Embryonic facial prominence (tissue), 1 donor: ENCODE measurements around the gene SRPRB.

Experiments
- DNase-seq: peaks from one replicate; pipeline ENCODE4 v3.0.0-alpha.2; 2016; ENCODE audit errors: extremely low spot score

The SRPRB gene

DNA sequence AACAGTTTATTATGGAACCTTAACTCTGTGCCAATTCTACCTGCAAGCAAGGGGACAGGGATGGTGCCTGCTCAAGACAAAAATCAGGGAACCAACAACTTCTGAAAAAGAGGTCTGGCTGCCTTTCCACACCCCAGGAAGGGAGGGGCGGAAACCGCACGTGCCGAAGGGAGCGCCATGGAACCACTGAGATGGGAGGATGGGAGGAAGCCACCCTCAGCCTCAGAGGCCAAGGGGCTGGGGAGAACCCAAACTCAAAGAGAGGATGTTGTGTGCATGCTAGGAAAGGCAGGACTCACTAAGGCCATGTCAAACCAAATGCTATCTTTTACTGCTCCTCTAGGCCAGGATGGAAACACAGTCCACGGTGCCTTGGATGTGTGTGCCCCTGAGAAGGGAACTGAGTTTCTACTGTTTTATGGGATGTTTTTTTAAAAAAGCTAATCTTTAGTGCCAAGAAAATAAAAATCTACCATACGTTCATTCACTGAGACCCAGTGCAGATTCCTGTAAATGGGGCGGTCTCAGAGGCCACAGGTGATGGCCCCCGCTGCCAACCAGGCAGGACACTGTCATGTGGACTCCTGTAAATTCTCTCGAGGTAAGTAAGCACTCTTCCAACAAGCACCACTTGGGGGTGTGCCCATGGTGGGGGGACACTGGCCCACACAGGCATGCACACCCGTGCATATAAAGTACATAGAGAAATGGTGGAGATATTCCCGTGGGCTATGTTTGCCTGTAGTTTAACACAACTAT, 20.5 kb downstream of the SRPRB start:
- DNase-seq, result no peak

DNA sequence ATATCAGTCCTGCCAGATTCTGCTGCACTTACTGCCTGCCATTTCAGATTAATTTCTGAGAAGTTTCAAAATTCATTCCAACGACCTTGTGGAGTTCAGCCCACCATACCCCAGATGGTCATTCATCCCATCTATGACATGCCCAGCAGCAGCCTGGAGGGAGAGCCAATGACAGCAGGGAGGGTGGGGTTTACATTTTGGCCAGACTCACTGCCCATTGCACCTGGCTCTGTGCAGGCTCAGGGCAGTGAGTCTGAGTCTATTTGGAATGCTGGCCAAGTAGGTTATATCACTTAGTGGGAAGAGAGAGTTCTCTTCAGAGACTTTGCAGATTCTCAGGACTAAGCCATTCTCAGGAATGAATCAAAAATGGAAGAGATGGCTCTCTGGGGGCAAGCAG, 21.5 kb downstream of the SRPRB start:
- no peak for DNase-seq

DNA sequence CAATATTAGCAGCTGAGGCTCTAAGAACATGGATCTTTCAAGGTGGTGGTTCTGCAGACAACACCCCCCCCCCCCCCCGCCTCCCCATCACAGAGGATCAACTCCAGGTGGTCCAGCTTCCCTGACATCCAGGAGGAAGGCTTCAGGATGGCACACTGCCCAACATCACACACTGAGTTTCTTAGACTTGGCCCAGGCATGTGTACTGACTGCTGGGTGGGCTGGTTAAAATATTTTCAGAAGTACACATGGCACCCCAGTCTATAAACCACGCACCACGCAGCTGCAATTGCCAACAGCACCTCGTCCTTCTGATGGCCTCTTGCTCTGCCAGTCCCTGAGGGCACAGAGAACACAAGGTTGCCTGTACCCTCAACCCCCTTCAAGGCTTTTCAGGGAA, 22.1 kb downstream of the SRPRB start:
- no peak for DNase-seq

DNA sequence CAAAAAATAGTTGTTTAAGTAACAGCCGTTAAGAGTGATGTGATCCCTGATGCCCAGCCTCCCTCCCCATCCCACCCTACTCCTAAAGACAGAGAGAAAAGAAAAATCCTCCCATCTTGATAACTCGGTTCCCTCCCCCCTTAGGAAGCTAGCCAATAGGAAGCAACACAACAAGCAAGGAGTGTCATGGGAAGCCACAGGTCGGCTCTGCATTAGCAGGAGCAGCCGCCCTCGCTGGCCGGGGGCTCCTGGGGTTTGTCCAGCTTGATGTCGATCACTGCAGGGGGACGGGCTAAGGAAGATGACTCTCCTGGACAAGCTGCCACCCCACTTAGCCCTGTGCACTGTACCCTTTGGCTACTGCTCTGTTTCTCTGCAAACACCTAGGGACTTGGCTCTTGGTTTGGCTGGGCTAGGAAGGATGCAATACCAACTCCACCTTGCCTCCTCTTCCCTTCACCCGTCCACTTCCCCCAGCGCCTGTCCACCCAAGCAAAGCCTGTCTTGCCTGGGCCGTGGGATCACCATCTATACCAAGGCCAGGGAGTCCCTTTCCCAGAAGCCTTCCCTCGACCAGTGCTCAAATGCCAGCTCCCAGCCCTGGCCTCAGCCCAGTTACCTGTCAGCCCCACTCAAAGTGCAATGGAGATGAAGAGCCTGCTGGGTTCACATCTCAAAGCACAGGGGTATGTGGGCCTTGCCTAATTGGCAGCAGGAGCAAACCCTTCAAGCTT, 23.1 kb downstream of the SRPRB start:
- no peak for DNase-seq

DNA sequence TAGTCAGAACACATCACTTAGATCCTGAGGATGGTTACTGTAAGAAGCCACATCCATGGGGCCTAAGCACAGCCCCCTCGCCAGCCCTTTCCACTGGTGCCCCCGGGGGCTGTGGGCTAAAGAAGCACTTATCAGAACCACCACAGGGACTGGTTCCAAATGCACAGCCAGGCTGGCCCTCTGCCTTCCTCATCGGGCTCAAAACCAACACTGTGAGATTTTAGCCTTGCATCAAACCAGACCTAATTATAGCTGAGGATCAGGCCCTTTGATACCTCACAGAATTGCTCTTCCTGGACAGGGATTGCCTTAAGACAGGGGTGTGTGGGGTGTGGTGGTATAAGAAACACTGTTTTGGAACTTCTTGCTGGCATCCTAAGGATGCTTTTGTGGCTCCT, 23.7 kb downstream of the SRPRB start:
- DNase-seq, result no peak

DNA sequence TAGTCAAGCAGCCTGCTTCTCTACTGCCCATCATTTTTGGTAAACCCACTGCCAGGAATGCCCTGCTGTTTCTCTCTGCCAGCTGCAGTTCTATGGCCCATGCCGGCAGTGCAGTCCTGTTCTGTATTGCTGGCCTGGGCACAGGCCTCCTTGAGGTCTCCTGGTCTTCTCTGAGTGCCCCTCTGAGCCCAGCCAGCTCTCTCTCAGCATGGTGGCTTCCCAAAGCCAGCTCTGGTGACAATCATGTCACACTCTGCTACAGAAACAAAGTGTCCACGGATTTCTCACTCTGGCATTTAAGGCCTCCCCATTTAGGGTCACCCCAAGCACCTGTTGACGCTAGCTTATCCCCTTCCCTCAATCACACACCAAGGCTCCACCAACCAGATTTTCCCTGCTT, 24.5 kb downstream of the SRPRB start:
- no peak for DNase-seq

DNA sequence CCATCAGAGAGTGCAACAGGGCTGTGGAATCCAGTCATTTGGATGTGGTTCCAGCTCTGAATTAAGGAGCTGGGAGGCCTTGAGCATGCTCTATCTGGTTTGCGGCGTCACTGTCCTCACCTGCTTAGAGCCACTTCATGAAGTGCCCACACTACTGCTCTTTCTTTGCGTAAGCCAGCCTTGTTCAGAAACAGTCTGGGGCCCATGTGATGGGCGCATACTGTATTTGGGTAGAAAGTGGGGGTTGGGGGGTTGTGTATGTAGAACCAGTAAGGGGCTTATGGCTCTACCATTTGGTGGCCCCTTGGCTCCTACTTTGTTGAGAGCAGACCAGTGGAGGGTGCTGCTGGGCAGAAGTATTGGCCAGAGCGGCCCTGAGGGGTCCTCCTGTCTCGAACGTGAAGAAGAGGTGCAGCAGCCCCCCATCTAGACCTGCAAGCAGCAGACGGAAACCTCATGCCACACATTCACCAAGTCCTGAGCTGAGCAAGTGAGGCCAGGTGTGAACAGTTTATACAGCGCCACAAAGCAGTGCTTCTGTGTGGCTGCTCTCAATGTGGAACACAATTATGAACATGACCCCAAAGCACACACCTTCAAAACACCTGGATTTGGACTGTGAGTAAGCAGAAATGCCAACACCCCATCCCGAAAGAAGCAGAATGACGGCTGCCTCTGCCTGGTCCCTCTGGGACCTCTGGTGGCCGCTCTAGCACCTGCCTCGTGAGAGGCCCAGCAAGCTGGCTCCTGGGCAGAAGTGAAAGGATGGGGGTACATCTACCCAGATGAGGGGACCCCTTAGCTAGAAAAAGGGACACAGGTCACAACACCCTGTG, 26.6 kb downstream of the SRPRB start:
- no peak for DNase-seq

DNA sequence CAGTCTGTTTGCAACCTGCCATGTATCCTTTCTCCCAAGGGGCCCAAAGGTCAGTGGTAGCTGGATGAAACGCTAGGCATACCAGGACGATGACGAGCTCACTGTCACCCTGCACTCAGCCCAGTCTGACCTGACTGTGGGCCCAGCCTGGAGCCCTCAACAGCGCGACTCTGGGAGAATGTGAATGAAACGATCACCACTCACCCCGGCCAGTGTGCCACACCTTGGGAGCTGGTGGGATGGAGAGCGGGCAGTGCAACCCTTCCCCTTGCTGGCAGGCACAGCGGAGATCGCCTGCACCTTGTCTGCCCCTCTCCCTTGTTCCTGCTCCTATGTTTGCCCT, 27.2 kb downstream of the SRPRB start:
- no peak for DNase-seq

DNA sequence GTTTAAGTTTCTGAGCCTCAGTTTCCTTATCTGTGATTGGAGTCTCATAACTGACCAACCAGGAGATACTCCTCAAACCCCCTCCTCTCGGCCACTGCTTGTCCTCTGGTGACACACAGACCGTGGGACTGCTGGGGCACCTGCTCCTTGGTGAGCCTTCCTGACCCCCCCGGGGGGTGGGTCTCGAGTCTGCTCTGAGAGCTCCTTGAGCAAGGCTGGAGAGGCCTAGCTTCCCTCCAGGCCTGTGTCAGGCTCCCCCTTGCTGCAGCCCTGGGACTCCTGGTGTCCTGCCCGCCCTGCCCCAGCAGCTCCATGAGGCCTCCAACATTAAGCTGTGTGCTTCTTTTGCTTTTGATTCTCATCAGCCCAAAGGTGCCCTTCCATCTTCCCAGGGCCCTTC, 27.7 kb downstream of the SRPRB start:
- DNase-seq, result no peak

DNA sequence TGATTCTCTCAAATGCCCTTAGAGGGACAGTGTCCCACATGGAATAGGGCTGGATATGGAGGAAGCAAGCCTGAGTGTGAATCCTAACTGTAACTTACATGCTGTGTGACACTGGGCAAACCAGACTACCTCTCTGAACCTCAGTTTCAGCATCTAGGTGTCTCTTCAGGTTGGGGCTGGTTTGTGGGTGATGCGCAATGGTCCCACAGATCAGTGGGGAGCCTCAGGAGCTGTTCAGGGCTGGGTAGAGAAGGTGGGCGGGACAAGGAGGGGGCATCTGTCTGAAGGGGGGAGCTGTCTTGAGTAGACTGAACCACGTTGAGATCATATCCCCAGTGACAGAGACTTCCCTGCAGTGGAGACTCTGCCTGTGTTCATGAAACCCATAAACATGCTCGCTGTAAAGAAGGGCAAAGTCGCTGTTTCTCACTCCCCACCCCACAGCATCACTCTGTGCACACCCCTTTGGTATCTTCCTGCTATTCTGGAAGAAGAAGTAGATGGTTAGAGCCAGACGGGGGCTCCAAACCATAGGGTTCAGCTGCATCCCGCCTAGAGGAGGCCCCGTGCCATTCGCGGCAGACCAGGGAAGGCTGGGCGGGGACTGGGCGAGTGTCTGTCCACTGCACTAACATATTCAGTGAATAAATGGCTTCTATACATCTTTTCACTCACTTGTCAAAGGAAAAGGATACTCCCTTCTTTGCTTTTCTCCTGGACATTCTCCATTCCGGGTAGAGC, 28.4 kb downstream of the SRPRB start:
- no peak for DNase-seq

DNA sequence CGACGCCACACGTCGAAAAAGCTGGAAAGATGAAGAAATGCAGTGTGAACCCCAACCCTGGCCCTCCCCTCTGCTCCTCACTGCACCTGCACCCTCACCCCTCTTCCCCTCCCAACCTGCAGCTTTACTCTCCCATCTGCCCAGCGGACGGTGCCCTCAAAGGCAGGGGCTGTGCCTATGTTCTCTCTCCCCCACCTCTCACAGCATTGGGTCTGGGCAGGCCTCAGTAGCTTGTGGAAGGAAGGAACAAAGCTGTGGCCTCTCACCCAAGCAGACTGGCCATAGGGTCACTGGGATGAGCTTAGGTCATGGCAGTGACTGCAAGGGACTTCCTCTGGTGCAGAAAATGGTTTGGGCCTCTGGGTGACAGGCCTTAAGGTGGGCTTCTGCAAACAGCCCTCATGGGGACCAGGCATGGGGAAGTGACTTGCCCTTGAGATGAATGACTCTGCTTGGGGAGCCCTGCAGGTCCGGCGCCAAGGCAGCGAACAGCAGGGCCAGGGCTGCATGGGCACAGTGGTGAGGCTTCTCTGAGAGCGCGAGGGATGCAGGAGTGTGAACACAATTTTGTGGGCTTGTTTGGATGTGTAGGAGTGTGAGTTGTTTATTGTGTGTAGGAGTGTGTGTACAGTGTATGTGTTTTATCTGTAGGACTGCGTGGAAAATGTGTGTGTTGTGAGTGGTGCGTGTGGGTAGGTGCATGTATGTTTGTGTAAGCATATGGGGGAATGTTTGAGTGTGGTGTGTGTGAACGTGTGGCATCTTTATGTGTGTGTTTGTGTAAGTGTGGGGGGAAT, 29.2 kb downstream of the SRPRB start:
- DNase-seq, result no peak

DNA sequence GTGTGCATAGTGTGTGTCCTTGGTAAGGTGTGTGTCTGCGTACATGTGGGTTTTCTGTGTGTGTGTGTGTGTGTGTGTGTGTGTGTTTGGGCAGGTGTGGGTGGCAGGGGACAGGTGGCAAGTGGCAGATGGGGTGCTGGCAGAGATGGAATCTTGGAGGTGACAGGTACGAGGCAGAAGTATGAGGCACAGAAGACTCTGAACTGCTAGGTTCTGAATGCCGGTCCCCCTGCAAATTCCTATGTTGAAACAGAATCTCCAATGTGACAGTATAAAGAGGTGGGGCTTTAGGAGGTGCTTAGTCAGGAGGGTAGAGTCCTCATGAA, 29.8 kb downstream of the SRPRB start:
- DNase-seq, result no peak

DNA sequence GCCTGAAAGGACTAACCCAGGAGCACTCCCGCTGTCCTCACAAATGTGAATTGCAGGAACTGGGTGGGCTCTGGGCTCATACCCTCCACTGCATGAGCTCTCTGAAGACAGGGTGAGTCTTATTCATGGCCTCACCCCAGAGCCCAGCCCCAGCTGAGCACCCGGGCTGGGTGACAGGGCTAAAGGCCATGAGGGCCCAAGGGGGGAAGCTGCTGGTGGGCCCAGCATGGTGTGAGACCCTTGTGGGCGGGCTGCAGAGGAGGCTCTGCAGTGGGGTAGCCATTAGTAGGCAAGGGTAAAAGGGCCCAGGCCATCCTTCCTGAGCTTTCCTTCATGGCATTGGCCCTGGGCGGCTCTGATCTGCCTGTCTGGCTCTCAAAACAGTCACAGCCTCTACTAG, 30.3 kb downstream of the SRPRB start:
- no peak for DNase-seq

DNA sequence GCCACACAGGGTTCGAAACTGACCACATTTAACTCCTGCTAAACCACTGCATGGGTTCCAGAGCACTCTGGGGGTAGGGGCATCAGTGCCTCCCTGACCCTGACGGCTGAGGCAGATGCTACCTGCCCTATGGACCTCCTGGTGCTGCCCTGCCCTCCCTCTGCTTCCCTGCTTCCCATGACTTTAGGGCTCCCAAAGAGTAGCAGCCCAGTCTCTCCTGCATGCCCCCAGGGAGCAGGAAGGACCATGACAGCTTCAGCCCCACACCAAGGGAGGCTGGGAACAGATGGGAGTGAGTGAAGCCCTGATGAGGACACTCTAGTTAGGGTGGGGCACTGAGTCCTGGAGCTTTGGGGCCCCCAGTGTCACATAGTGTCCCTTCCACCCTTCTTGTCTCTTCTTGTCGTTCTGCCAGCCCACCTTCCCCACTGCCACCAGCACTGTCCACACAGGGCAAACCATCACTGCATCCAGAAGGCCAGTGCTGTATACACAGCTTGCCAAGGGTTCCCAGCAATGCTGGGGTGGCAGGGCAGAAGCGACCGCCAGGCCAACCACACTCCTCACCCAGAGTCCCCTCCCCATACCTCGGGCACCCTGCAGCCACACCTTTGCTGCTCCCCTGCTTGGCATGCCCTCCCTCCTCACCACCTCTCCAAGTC, 31.0 kb downstream of the SRPRB start:
- no peak for DNase-seq

DNA sequence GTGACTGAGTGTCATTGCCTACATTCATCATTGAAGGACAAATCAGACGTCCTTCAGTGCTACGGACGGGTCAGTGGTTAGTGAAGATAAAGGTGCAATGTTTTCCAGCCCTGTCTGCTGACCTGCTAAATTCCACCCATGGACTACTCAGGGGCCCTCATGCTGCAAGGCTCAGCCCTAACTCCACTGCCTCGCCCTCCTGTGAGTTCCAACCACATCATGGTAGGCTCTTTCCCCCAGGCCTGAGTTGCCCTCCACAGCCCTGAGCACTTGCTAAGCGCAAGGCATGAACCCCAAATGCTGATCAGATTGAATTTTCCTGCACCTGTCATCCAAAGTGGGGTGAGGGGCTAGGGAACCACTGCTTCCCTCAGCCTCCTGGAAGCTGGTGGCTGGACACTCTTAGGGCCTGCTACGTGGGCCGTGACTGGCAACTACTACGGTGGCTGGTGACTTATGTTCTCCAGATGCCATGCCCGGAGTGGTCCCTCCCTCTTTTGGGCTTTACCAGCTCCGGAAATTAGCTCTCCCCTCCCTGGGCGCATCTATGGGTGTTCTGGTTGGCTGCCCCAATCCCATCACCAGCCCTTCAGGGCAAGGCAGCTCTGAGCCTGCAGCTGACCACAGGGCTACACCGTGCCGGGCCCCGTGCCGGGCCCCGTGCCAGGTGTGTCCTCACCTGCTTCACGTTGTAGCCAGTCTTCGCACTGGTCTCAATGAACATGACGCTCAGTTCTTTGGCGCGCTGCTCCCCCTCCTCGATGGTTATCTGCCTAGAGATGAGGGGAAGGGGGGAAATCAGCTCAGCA, 32.1 kb downstream of the SRPRB start:
- no peak for DNase-seq

DNA sequence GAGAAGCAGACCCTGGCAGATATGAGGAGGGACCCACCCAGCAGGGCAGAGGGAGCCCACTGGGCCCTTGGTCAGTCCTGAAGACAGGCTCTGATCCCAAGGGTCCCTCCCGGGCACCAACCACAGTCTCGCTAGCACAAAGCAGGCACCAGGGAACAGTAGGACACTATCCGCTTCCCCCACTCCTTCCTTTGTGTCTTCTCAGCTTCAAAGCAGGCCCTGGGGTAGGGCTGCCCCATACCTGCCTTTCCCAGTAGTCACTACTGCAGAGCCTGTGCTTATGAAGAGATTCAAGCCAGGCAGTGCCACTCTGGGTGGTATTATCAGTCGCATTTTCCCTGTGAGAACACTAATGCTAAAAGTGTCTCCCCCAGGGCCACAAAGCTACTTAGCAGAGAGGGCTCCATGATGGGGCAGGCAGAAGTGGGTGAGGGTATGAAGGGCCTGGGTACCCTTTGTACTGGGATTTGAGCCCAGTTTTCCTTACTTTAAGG, 32.7 kb downstream of the SRPRB start:
- no peak for DNase-seq

DNA sequence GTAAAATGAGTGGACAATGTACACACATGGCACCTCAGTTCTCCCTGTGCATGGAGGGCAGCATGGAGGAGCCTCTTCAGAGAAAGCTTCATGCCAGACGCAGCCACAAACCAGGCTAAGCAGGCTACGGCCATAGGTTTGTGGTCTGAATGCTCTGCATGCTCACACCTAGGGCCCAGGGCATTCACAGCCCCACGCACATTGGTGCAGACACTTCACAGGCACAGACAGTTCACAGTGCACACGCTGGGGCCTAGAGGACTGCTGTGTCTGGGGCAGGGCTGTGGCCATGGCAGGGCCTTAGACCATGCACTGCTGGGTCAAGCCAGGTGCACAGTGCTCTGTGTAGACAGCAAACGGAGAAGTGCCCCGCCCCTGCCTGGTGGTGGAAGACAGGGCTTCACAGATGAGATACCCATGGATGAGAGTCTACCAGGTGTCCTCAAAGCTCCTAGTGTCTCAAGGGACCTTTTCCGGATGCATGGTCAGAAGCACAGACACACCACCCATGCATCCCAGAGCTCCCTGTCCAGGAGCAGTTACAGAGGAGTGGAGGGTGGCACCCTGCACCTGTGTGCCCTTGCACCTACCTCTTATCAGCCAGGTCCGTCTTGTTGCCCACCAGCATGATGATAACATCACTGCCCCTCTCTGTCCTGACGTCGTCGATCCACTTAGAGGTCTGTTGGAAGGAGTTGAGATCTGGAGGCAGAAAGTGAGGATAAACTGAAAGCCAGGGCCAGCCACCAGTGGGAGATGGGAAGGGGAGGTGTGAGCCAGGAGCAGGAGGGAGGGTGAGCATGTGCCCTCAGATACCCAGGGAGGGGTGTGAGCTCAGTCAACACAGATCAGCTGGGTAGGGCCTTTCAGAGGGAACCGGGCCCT, 33.5 kb downstream of the SRPRB start:
- DNase-seq, result no peak

DNA sequence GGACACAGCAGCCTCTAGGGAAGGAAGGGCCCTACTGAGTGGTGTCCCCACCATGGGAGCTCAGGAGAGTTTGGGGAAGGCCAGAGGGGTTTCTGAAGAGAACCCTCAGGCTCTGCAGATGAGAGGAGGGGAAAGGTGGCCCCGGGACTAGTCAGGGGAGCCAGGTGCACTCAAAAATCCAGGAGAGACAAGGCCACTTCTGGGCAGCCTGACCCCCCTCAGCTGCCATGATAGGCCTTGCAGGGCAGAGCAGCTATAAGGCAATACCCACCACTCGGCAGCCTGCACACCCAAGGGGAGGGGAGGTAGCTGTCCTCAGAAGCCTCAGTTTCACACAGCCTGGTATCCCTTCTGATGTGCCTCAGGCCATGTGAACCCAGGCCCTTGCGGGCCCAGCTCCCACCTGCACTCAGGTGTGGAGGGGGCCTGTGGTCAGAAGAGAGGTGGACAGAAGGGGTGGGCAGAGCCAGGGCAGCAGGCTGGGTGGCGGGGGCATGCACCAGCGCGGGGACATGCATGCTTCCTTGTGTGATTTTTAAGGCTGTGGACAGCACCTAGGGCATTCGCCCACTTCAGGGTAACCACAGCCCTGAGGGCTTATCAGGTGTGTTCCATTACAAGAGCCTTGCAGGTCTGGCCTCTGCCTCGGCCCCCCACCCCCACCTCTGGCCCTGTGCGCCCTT, 34.6 kb downstream of the SRPRB start:
- DNase-seq, result no peak
